MCF 10A (cell line): ENCODE data around the gene OSBPL2. TPM values are rescaled to one million over a fixed set of nuclear protein-coding genes. Genes with fewer than 3 reads are reported as not detected.

Source experiments
- BruUV-seq: library from RNA; stranded (reverse); fragments of 400-500 nt; replicated peaks from 2 replicates; lab custom pipeline; 2021; lab: Mats Ljungman, UMichigan
- CTCF ChIA-PET: fragments of 300-600 bp; sonication (Branson Sonifier 250); formaldehyde crosslinking; extraction: SDS; loops from one replicate; lab custom pipeline; 2021; ENCODE audit warnings: antibody characterized with exemption, inconsistent platforms; lab: Yijun Ruan, JAX
- POLR2A ChIA-PET: fragments of 300-600, 350-650 bp; sonication (Branson Sonifier 250); formaldehyde crosslinking; extraction: SDS; loops from one replicate; lab custom pipeline; 2020; ENCODE audit warnings: antibody characterized with exemption, inconsistent platforms; lab: Yijun Ruan, JAX
- DNase-seq: peaks from one replicate; pipeline ENCODE4 v3.0.0-alpha.2; 2018; ENCODE audit not compliant: unreplicated experiment
- H3K27ac Mint-ChIP-seq: one replicate; pipeline ENCODE4 v1.8.0; 2022; ENCODE audit warnings: mild to moderate bottlenecking, low read depth, mixed read lengths; ENCODE audit not compliant: unreplicated experiment
- H3K27me3 Mint-ChIP-seq: one replicate; pipeline ENCODE4 v1.8.0; 2022; ENCODE audit warnings: mixed read lengths; ENCODE audit not compliant: insufficient read depth, unreplicated experiment
- H3K36me3 Mint-ChIP-seq: one replicate; pipeline ENCODE4 v1.8.0; 2022; ENCODE audit warnings: mild to moderate bottlenecking, moderate library complexity, mixed read lengths; ENCODE audit not compliant: insufficient read depth, unreplicated experiment
- H3K4me1 Mint-ChIP-seq: one replicate; pipeline ENCODE4 v1.8.0; 2022; ENCODE audit warnings: mixed read lengths; ENCODE audit not compliant: insufficient read depth, unreplicated experiment
- H3K4me3 Mint-ChIP-seq: one replicate; pipeline ENCODE4 v1.8.0; 2022; ENCODE audit warnings: mild to moderate bottlenecking, moderate library complexity, mixed read lengths; ENCODE audit not compliant: unreplicated experiment
- H3K9me3 Mint-ChIP-seq: one replicate; pipeline ENCODE4 v1.8.0; 2022; ENCODE audit warnings: mixed read lengths; ENCODE audit not compliant: unreplicated experiment
- intact Hi-C: fragments of 100-400 bp; cut with micrococcal nuclease; formaldehyde crosslinking; loops from 2 replicates; pipeline ENCODE4 v1.14.1; 2022
- total RNA-seq: library from RNA; stranded (reverse); gene quantifications from 2 replicates; pipeline ENCODE4 v1.2.3, GENCODE V29; 2022
- TF ChIP-seq, protein P1 (sequence below): fragments of 200-600 bp; IDR thresholded peaks from one replicate; pipeline ENCODE4 v1.8.0; 2022; ENCODE audit warnings: antibody characterized with exemption, mild to moderate bottlenecking; ENCODE audit not compliant: unreplicated experiment

The OSBPL2 gene
- total RNA-seq, 1 experiment from 2014 or later: 38.8 TPM

DNA sequence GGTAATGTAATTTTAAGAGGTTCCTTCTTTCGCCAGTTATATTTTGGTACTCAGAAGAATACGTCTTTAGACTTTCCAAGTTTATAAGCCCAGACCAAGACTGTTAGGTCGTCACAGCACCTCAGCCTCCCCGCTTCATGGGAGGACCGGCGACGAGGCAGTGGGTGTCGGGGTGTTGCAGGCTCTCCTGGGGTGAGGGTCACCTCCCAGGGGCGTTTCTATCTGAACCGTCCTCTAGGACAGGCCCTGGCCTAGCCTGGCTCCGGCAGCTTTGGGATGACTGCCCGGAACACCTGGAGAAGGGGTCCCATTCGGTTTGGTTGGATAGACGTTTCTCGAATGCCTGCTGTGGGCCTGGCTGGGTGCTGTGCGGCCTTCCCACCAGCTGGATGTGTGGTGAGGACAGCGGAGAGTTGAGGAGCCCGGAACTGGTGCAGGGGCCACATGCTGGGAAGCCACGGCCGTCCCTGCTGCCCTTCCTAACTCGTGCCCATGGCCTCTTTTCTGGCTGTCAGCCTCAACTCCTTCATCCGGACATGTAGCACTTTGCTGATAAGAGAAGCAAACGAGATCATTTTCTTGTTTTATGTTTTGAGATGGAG is 1.1 kb downstream of the OSBPL2 start:
- TF ChIP-seq, protein P1, sequence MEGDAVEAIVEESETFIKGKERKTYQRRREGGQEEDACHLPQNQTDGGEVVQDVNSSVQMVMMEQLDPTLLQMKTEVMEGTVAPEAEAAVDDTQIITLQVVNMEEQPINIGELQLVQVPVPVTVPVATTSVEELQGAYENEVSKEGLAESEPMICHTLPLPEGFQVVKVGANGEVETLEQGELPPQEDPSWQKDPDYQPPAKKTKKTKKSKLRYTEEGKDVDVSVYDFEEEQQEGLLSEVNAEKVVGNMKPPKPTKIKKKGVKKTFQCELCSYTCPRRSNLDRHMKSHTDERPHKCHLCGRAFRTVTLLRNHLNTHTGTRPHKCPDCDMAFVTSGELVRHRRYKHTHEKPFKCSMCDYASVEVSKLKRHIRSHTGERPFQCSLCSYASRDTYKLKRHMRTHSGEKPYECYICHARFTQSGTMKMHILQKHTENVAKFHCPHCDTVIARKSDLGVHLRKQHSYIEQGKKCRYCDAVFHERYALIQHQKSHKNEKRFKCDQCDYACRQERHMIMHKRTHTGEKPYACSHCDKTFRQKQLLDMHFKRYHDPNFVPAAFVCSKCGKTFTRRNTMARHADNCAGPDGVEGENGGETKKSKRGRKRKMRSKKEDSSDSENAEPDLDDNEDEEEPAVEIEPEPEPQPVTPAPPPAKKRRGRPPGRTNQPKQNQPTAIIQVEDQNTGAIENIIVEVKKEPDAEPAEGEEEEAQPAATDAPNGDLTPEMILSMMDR: no peak
- CTCF ChIA-PET: interaction anchor here (0.6 kb wide), 2 partner anchors 56 to 174 kb away, joined by 3 to 4 read pairs; no protein-coding TSS in a partner anchor
- peaks cover 6% of the 10 kb centered on the region for H3K4me1 Mint-ChIP-seq
- H3K27me3 Mint-ChIP-seq: no peaks in the 10 kb centered on the region
- H3K4me3 Mint-ChIP-seq: peak overlapping the region; percentile 76
- DNase-seq: no peak
- H3K9me3 Mint-ChIP-seq: no peaks in the 10 kb centered on the region
- peak overlapping the region; percentile 35 for H3K27ac Mint-ChIP-seq
- intact Hi-C loops: loop anchor here (5.0 kb wide), 1 partner anchor 148 kb away; the partner anchor contains the start of gene RPS21
- peaks cover 4% of the 10 kb centered on the region for H3K36me3 Mint-ChIP-seq
- no TSS peak for BruUV-seq
- POLR2A ChIA-PET: interaction anchor here (0.6 to 3.2 kb wide), 3 partner anchors 96 to 229 kb away, joined by 3 to 13 read pairs (median 3); partner anchors contain the start of genes LSM14B, PSMA7 and SS18L1

DNA sequence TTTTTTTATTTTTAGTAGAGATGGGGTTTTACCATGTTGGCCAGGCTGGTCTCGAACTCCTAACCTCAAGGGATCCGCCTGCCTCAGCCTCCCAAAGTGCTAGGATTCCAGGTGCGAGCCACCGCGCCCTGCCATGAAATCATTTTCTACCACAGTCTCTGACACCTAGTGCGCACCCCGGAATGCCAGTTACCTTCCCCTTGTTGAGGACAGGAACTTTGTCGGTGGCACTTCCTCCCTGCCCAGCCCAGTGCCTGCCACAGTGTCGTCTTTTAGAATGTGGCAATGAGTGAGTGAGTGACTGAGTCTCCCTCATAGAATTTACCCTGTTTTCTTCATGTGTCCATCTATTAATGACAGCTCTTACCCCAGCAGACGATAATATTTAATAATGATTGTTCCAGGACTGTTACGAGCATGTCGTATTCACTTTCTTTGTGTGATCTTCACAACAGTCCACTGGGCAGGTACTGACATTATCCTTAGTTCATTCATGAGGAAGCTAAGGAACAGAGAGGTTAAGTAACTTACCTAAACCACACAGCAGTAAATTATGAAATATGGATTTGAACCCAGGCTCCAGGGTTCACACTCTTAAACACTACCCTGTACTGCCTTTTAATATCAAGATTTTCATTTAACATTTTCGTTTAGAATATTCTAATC is 1.8 kb downstream of the OSBPL2 start:
- no peak overlapping the region for H3K27ac Mint-ChIP-seq
- H3K4me3 Mint-ChIP-seq: peak overlapping the region; percentile 76
- peaks cover 6% of the 10 kb centered on the region for H3K4me1 Mint-ChIP-seq
- H3K9me3 Mint-ChIP-seq: no peaks in the 10 kb centered on the region
- CTCF ChIA-PET: interaction anchor here (0.6 to 1.2 kb wide), 5 partner anchors 55 to 392 kb away, joined by 3 to 4 read pairs (median 3); no protein-coding TSS in a partner anchor
- BruUV-seq: TSS peak; percentile 33
- intact Hi-C loops: no loop called here
- TF ChIP-seq, protein P1: no peak
- peaks cover 6% of the 10 kb centered on the region for H3K36me3 Mint-ChIP-seq
- POLR2A ChIA-PET: interaction anchor here (0.7 to 3.2 kb wide), 7 partner anchors 12 to 142 kb away, joined by 3 to 23 read pairs (median 4); partner anchors contain the start of genes LSM14B, MTG2, PSMA7 and SS18L1
- H3K27me3 Mint-ChIP-seq: no peaks in the 10 kb centered on the region
- no peak for DNase-seq

DNA sequence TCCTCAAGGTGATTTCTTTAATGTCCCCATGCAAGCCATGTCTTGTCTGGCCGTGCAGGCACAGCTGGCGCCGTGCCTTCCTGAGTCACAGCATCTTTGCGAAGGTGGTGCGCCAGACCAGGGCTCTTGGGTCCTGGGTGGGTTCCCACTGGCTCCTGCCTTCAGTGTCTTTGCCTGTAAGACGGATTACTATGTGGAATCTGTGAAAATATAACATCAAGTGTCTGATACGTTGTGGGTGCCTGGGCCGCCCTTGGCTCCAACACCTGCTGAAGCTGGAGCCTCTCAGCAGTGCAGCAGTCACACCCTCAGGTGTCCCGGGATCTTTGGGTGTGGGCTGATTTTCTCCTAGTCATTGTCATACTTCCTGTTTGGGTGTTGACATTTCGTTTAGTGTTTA is 3.2 kb downstream of the OSBPL2 start:
- DNase-seq: peak; percentile 57
- intact Hi-C loops: no loop called here
- peaks cover 6% of the 10 kb centered on the region for H3K4me1 Mint-ChIP-seq
- ChIA-PET POLR2A (interaction anchor here (1.0 to 2.9 kb wide), 5 partner anchors 53 to 145 kb away, joined by 4 to 23 read pairs (median 6); partner anchors contain the start of genes ADRM1, LSM14B, PSMA7 and RPS21), CTCF (interaction anchor here (0.7 to 1.2 kb wide), 2 partner anchors 258 to 908 kb away, joined by 3 read pairs; no protein-coding TSS in a partner anchor)
- H3K36me3 Mint-ChIP-seq: peaks cover 6% of the 10 kb centered on the region
- no TSS peak for BruUV-seq
- peak overlapping the region; percentile 77 for H3K27ac Mint-ChIP-seq
- TF ChIP-seq, protein P1: no peak
- peak overlapping the region; percentile 41 for H3K4me3 Mint-ChIP-seq
- no peaks in the 10 kb centered on the region for H3K27me3 Mint-ChIP-seq
- H3K9me3 Mint-ChIP-seq: no peaks in the 10 kb centered on the region

DNA sequence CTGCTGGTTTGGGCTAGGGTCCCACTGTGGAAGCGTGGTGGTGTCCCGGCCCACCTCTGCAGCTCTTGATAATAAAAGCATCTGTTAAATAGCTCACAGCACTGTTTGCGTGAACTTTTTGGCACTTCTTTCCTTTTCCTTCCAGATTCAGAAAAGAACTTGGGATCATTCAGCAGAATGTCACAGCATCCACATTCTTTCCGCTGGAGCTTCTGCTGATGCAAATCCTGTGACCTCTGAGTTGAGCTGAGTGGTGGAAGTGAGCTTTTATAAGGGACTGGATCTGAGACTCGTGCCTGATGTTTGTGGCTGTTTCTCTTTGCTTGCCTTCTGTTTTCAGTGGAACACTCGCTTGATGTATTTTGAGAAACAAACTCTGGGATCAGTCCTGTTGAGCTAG is 3.9 kb downstream of the OSBPL2 start:
- ChIA-PET POLR2A (interaction anchor here (0.7 to 2.9 kb wide), 6 partner anchors 54 to 211 kb away, joined by 4 to 23 read pairs (median 5); partner anchors contain the start of genes ADRM1, LSM14B, PSMA7 and RPS21), CTCF (interaction anchor here (0.7 to 1.1 kb wide), 2 partner anchors 18 to 908 kb away, joined by 3 read pairs; no protein-coding TSS in a partner anchor)
- H3K9me3 Mint-ChIP-seq: no peaks in the 10 kb centered on the region
- intact Hi-C loops: no loop called here
- no peak overlapping the region for H3K4me3 Mint-ChIP-seq
- H3K36me3 Mint-ChIP-seq: peaks cover 6% of the 10 kb centered on the region
- no peak overlapping the region for H3K27ac Mint-ChIP-seq
- no peak for DNase-seq
- peaks cover 6% of the 10 kb centered on the region for H3K4me1 Mint-ChIP-seq
- TF ChIP-seq, protein P1: no peak
- BruUV-seq: no TSS peak
- no peaks in the 10 kb centered on the region for H3K27me3 Mint-ChIP-seq
